Measurements from ENCODE around the gene PDZK1IP1.

The PDZK1IP1 gene, protein sequence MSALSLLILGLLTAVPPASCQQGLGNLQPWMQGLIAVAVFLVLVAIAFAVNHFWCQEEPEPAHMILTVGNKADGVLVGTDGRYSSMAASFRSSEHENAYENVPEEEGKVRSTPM

DNA sequence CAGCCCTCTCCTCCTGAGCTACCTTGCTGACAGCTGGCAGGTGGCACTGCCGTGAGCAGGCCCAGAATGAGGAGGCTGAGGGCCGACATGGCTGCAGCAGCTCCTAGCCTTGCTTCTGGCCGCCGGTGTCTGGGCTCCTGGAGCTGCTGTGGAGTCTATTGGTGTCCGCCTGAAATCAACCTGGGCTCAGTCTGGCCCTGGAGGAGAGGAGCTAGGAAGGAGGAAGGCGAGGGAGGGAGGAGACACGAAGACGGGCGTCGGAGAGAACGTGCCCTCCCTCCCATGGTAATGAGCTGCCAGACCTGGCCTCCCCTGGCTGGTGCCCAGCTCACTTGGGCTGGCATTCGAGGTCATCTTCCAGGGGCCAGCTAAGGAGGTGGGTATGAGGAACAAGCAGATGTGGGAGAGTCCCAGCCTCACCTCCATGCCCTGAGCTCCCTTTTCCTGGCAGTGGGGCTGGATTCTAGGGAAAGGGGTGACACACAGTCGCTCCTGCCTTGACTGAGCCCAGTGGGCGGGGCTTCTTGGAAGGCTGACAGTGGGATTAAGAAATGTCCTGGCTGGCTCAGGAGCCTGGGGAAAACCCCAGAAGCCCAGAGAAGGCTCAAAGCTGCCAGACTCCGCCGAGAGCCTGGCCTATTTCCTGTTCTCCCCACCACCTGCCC is at the start of gene PDZK1IP1:
Gene PDZK1IP1, minus strand, starts transcription at position 193 of the 665 bp plus-strand sequence. Its CDS starts 104 bp downstream, at position 89.
- no peak for FAIRE-seq

GRCh38 chr1:47238935-47239592 is 49.2 kb upstream of the PDZK1IP1 start:
- no peak for FAIRE-seq

DNA sequence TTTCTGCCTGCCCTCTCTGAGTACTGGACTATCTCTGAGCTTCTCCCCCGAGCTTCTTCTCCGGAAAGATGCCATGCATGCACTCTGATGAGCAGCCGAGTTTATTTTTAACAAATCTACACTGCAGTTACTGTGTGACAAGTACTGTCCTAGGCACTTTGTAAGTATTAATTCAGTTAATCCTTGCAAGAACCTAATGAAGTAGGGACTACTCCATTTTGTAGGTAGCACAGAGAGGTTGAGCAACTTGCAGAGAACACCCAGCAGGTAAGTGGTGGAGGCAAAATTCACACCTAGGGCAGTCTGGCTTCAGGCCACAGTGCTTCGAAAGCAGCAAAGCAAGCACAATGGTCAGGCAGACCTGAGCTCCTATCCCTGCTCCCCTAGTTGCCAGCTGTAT is 46.0 kb upstream of the PDZK1IP1 start:
- FAIRE-seq, result no peak

GRCh38 chr1:47235241-47235681 is 45.4 kb upstream of the PDZK1IP1 start:
- no peak for FAIRE-seq

DNA sequence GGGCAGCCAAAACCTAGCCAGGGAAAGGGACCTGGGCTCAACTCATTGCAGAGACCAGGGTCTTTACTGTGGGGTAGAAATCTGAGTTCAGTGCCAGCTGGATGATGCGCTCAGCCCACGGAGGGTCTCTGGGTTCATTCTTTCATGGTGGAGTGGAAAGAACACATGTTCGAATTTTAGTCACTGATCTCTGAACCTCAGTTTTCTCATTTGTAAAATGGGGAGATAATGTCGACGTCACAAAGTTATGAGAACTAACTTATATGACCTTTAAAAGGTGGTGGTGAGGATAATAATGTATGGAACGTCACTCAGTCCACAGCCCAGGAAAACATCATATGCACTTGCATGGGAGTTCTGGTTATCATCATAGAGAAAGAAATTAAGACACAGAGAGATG is 43.4 kb upstream of the PDZK1IP1 start:
- no peak for FAIRE-seq

GRCh38 chr1:47232187-47232874 is 42.5 kb upstream of the PDZK1IP1 start, which contains the start of gene TAL1:
TAL1 (minus strand) TSS chr1:47232225; CDS start chr1:47225888, 6,337 bp downstream.
- no peak for FAIRE-seq

GRCh38 chr1:47231301-47232186 is 41.7 kb upstream of the PDZK1IP1 start:
- no peak for FAIRE-seq

DNA sequence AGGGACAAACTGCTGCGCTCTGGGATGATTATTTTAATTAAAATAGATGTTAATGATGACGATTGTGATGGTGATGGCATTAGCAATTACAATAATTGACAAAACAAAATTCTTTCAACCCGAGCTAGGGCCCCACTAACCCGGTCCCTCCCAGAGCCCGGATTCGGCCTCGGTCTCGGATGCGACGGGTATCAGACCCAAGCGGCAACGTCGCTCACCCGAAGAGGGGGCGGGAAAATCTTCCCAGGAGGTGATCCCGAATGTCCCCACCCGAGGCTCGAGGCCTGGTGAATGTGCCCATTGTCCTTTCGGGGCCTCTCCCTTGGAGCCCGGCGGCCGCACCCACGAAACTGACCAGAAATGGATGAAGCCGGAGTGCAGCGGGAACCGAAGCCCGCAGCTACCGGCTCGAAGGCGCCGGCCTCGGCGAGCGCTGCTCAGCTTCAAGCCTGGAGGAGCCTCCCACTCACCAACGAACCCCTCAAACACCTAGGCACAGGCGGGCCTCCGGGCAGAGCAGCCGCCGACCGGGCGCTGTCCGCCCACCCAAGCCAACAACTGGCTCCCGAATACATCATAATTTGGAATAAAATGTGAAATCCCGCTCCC is 41.0 kb upstream of the PDZK1IP1 start:
- no peak for FAIRE-seq

GRCh38 chr1:47229886-47230691 is 40.3 kb upstream of the PDZK1IP1 start:
- FAIRE-seq, result no peak

- FAIRE-seq, result no peak
Observed at GRCh38 chr1:47229031-47229885, 39.4 kb upstream of the PDZK1IP1 start.

GRCh38 chr1:47228644-47229030 is 38.8 kb upstream of the PDZK1IP1 start:
- no peak for FAIRE-seq

DNA sequence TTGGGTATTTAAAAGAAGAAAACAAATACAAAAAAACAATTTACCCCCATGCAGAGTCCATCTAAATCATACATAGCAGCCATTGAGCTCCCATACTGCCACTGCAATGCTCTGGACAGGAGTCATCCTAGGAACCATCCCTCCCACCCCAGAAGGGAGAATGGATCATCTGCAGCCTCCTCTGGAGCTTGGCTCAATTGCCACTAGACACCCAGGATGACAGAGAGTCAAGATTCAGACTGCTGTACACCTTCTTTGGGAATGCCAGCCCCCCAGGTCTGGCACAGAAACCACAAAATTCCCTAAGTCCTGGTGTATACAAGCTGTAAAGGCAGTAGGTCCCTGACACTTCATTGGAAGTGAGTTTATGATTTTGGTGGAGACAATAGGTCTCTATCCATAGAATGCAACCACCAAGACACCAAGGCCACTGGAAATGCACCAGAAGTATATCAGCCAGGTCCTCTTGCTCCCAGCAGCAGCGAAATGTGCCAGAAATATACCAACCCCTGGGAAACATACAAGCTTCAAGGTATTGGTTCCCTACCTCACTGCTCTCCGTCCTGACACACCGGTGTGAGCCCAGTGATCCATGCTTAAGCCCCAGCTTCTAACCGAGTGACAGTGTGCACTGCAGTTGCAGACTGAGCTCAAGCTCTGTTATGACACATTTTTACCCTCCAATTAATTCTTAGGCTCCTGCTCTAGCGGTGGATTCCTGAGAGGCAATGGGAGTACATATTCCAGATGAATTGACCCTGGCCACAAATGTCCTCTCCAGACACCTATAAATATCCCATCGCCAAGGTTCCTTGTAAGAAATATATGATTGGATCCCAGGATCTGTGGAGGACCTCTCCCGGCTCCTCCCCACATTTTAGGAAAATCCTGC is 37.8 kb upstream of the PDZK1IP1 start:
- no peak for FAIRE-seq

DNA sequence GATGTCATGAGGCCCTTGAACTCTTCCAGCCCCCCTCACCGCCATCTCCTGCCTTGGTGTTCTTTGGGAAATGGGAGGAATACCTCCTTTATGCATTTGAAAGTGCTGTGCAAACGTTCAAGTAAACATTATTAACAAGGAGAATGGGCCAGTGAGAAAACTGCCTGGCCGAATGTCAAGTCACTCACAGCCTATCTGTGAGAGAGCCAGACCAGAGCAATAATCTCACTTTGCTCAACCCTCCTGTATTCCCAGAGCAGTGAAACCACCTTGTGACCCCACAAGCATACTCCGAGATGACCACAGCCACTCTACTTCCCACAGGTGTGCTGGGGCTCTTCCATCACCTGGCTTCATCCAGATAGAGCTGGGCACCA is 37.0 kb upstream of the PDZK1IP1 start:
- no peak for FAIRE-seq

DNA sequence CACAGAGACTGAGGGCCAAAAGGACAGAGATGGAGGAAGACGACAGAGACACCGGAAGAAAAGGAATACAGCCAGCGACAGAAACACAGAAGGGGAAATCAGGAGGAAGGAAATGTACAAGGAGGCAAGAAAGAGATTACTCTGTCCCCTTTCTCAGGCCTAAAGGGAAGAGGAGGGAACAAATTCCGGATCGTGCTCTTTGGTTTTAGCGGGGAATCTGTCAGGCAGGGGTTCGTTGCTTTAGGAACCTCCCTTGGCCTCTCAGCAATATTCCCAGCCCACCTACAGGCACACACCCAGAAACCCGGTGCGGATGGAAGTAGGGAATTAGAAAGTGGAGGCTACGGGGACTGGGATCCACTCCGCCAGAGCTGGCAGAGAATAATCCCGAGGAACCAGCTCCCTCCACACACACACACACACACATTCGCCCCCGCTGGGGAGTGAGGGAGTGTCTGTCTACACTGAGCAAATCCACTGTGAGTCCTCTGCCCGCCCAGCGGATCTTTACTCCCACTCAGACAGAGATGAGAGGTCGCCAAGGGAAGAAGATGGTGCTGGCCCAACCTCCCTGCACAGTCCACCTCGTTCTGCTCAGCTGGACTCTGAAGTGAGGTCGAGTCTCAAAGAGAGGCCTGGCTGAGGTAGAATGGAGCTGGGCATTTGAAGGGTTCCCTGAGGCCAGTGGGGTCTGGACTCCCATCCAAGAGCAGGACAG is 36.4 kb upstream of the PDZK1IP1 start:
- no peak for FAIRE-seq

- no peak for FAIRE-seq
Observed at GRCh38 chr1:47225430-47226100, 35.7 kb upstream of the PDZK1IP1 start.

GRCh38 chr1:47224676-47225399 is 35.0 kb upstream of the PDZK1IP1 start:
- no peak for FAIRE-seq
